ENCODE results near the gene OR13A1.
"Not testable (repeated sequence)": the region's sequence is repeated elsewhere in the genome, so short reads cannot be mapped to it uniquely, and the experiment has no call there.

The OR13A1 gene

GRCh38 chr10:45315508-45315907, at the start of gene OR13A1:
TSS of gene OR13A1 (minus strand) at chr10:45315608. CDS start at chr10:45304422, 11,186 bp downstream.
- Histone ChIP-seq H3K27ac (ENCODE audit: low read depth, low read length) (no peak within 1 kb of the TSS), H3K9ac (ENCODE audit: low read depth in 1 of 2, low read length in 2 of 2) (no peak within 1 kb of the TSS), H3K9me3 (ENCODE audit: control insufficient read depth in 1 of 2, low read length in 2 of 2) (no peaks in the 10 kb centered on the region), H3K4me3 (ENCODE audit: low read depth in 1 of 2, low read length in 2 of 2) (no peak within 1 kb of the TSS), H3K36me3 (ENCODE audit: control insufficient read depth in 1 of 2, insufficient read depth in 2 of 2, low read length in 2 of 2) (no peaks in the 10 kb centered on the region), H3K27me3 (ENCODE audit: control insufficient read depth in 1 of 2, insufficient read depth in 2 of 2, low read length in 2 of 2) (no peaks in the 10 kb centered on the region), H3K4me1 (ENCODE audit: control insufficient read depth in 1 of 2, insufficient read depth in 2 of 2, low read length in 2 of 2) (no peaks in the 10 kb centered on the region)

- not testable (repeated sequence) for H3K9me3 ChIP-seq (ENCODE audit: control insufficient read depth in 1 of 2, low read length in 2 of 2); H3K36me3 ChIP-seq (ENCODE audit: control insufficient read depth in 1 of 2, insufficient read depth in 2 of 2, low read length in 2 of 2); H3K4me3 ChIP-seq (ENCODE audit: low read depth in 1 of 2, low read length in 2 of 2); H3K4me1 ChIP-seq (ENCODE audit: control insufficient read depth in 1 of 2, insufficient read depth in 2 of 2, low read length in 2 of 2); H3K27ac ChIP-seq (ENCODE audit: low read depth, low read length); H3K9ac ChIP-seq (ENCODE audit: low read depth in 1 of 2, low read length in 2 of 2); H3K27me3 ChIP-seq (ENCODE audit: control insufficient read depth in 1 of 2, insufficient read depth in 2 of 2, low read length in 2 of 2)
Measured at GRCh38 chr10:45361983-45362799, 46.8 kb upstream of the OR13A1 start.

GRCh38 chr10:45358961-45359360, 43.6 kb upstream of the OR13A1 start:
- not testable (repeated sequence) for H3K9ac ChIP-seq (ENCODE audit: low read depth in 1 of 2, low read length in 2 of 2); H3K4me1 ChIP-seq (ENCODE audit: control insufficient read depth in 1 of 2, insufficient read depth in 2 of 2, low read length in 2 of 2); H3K27ac ChIP-seq (ENCODE audit: low read depth, low read length); H3K27me3 ChIP-seq (ENCODE audit: control insufficient read depth in 1 of 2, insufficient read depth in 2 of 2, low read length in 2 of 2); H3K4me3 ChIP-seq (ENCODE audit: low read depth in 1 of 2, low read length in 2 of 2); H3K36me3 ChIP-seq (ENCODE audit: control insufficient read depth in 1 of 2, insufficient read depth in 2 of 2, low read length in 2 of 2); H3K9me3 ChIP-seq (ENCODE audit: control insufficient read depth in 1 of 2, low read length in 2 of 2)

DNA sequence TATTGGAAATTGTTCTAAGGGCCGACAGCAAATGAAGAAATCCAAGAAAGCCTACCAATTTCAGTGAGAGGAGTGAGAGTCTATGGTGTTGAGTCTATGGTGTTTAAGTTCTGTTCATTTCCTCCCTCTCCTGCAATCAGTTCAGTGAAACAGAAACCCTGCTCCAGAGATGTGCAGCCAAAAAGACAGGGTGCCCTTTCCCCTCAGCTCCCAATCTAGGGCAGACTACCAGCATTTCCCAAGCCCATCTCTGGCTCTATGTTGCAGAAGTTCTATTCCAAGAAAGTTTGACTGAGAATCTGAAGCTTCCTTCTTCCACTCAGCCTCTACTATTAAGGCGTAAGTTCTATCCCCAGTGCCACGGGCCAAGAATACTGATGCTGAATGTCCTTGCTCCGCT, 40.1 kb upstream of the OR13A1 start:
- Histone ChIP-seq H3K9ac (ENCODE audit: low read depth in 1 of 2, low read length in 2 of 2) (no peak overlapping the region), H3K4me1 (ENCODE audit: control insufficient read depth in 1 of 2, insufficient read depth in 2 of 2, low read length in 2 of 2) (no peaks in the 10 kb centered on the region), H3K36me3 (ENCODE audit: control insufficient read depth in 1 of 2, insufficient read depth in 2 of 2, low read length in 2 of 2) (no peaks in the 10 kb centered on the region), H3K27me3 (ENCODE audit: control insufficient read depth in 1 of 2, insufficient read depth in 2 of 2, low read length in 2 of 2) (no peaks in the 10 kb centered on the region), H3K27ac (ENCODE audit: low read depth, low read length) (no peak overlapping the region), H3K9me3 (ENCODE audit: control insufficient read depth in 1 of 2, low read length in 2 of 2) (no peaks in the 10 kb centered on the region), H3K4me3 (ENCODE audit: low read depth in 1 of 2, low read length in 2 of 2) (no peak overlapping the region)

DNA sequence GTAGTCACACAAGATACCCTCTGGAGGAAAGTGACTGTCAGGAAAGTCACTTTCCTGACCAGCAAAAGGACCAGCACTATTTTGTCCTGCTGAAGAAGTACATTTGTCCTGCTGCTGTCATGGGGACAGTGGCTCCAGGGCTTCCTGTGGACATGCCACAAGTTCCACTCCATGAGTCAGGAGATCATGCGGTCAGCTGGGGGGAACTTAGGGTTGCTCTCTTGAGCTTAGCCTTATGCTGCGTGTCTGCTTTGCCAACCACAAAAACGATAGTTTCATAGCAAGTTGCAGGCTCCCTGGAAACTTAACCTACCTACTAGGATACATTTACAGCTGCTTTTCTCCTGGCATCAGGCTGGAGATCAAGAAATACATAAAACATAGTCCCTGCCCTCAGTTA, 38.9 kb upstream of the OR13A1 start:
- H3K27ac ChIP-seq (ENCODE audit: low read depth, low read length): no peak overlapping the region
- no peaks in the 10 kb centered on the region for H3K27me3 ChIP-seq (ENCODE audit: control insufficient read depth in 1 of 2, insufficient read depth in 2 of 2, low read length in 2 of 2)
- H3K4me3 ChIP-seq (ENCODE audit: low read depth in 1 of 2, low read length in 2 of 2): no peak overlapping the region
- H3K9ac ChIP-seq (ENCODE audit: low read depth in 1 of 2, low read length in 2 of 2): no peak overlapping the region
- no peaks in the 10 kb centered on the region for H3K36me3 ChIP-seq (ENCODE audit: control insufficient read depth in 1 of 2, insufficient read depth in 2 of 2, low read length in 2 of 2)
- H3K9me3 ChIP-seq (ENCODE audit: control insufficient read depth in 1 of 2, low read length in 2 of 2): no peaks in the 10 kb centered on the region
- H3K4me1 ChIP-seq (ENCODE audit: control insufficient read depth in 1 of 2, insufficient read depth in 2 of 2, low read length in 2 of 2): no peaks in the 10 kb centered on the region

GRCh38 chr10:45353186-45353585, 37.8 kb upstream of the OR13A1 start:
- no peaks in the 10 kb centered on the region for H3K27me3 ChIP-seq (ENCODE audit: control insufficient read depth in 1 of 2, insufficient read depth in 2 of 2, low read length in 2 of 2)
- no peaks in the 10 kb centered on the region for H3K4me1 ChIP-seq (ENCODE audit: control insufficient read depth in 1 of 2, insufficient read depth in 2 of 2, low read length in 2 of 2)
- no peaks in the 10 kb centered on the region for H3K36me3 ChIP-seq (ENCODE audit: control insufficient read depth in 1 of 2, insufficient read depth in 2 of 2, low read length in 2 of 2)
- H3K9ac ChIP-seq (ENCODE audit: low read depth in 1 of 2, low read length in 2 of 2): no peak overlapping the region
- no peaks in the 10 kb centered on the region for H3K9me3 ChIP-seq (ENCODE audit: control insufficient read depth in 1 of 2, low read length in 2 of 2)
- no peak overlapping the region for H3K4me3 ChIP-seq (ENCODE audit: low read depth in 1 of 2, low read length in 2 of 2)
- no peak overlapping the region for H3K27ac ChIP-seq (ENCODE audit: low read depth, low read length)

DNA sequence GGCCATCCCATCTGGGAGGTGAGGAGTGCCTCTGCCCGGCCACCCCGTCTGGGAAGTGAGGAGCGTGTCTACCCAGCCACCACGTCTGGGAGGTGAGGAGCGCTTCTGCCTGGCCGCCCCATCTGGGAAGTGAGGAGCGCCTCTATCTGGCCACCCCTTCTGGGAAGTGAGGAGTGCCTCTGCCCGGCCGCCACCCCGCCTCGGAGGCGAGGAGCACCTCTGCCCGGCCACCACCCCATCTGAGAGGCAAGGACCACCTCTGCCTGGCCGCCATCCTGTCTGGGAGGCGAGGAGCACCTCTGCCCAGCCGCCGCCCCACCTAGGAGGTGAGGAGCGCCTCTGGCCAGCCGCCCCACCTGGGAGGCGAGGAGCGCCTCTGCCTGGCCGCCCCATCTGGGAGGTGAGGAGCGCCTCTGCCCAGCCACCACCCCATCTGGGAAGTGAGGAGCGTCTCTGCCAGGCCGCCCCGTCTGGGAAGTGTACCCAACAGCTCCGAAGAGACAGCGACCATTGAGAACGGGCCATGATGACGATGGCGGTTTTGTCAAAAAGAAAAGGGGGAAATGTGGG, 32.9 kb upstream of the OR13A1 start:
- not testable (repeated sequence) for H3K27ac ChIP-seq (ENCODE audit: low read depth, low read length); H3K4me1 ChIP-seq (ENCODE audit: control insufficient read depth in 1 of 2, insufficient read depth in 2 of 2, low read length in 2 of 2); H3K9ac ChIP-seq (ENCODE audit: low read depth in 1 of 2, low read length in 2 of 2); H3K27me3 ChIP-seq (ENCODE audit: control insufficient read depth in 1 of 2, insufficient read depth in 2 of 2, low read length in 2 of 2); H3K9me3 ChIP-seq (ENCODE audit: control insufficient read depth in 1 of 2, low read length in 2 of 2); H3K36me3 ChIP-seq (ENCODE audit: control insufficient read depth in 1 of 2, insufficient read depth in 2 of 2, low read length in 2 of 2); H3K4me3 ChIP-seq (ENCODE audit: low read depth in 1 of 2, low read length in 2 of 2)

GRCh38 chr10:45347464-45347863, 32.1 kb upstream of the OR13A1 start:
- H3K27me3 ChIP-seq (ENCODE audit: control insufficient read depth in 1 of 2, insufficient read depth in 2 of 2, low read length in 2 of 2); H3K9me3 ChIP-seq (ENCODE audit: control insufficient read depth in 1 of 2, low read length in 2 of 2); H3K36me3 ChIP-seq (ENCODE audit: control insufficient read depth in 1 of 2, insufficient read depth in 2 of 2, low read length in 2 of 2); H3K9ac ChIP-seq (ENCODE audit: low read depth in 1 of 2, low read length in 2 of 2); H3K4me3 ChIP-seq (ENCODE audit: low read depth in 1 of 2, low read length in 2 of 2); H3K4me1 ChIP-seq (ENCODE audit: control insufficient read depth in 1 of 2, insufficient read depth in 2 of 2, low read length in 2 of 2); H3K27ac ChIP-seq (ENCODE audit: low read depth, low read length): not testable (repeated sequence)

- H3K27ac ChIP-seq (ENCODE audit: low read depth, low read length); H3K9me3 ChIP-seq (ENCODE audit: control insufficient read depth in 1 of 2, low read length in 2 of 2); H3K4me3 ChIP-seq (ENCODE audit: low read depth in 1 of 2, low read length in 2 of 2); H3K4me1 ChIP-seq (ENCODE audit: control insufficient read depth in 1 of 2, insufficient read depth in 2 of 2, low read length in 2 of 2); H3K9ac ChIP-seq (ENCODE audit: low read depth in 1 of 2, low read length in 2 of 2); H3K27me3 ChIP-seq (ENCODE audit: control insufficient read depth in 1 of 2, insufficient read depth in 2 of 2, low read length in 2 of 2); H3K36me3 ChIP-seq (ENCODE audit: control insufficient read depth in 1 of 2, insufficient read depth in 2 of 2, low read length in 2 of 2): not testable (repeated sequence)
Measured at GRCh38 chr10:45346652-45347335, 31.4 kb upstream of the OR13A1 start.

GRCh38 chr10:45340420-45340819, 25.0 kb upstream of the OR13A1 start:
- H3K36me3 ChIP-seq (ENCODE audit: control insufficient read depth in 1 of 2, insufficient read depth in 2 of 2, low read length in 2 of 2); H3K9ac ChIP-seq (ENCODE audit: low read depth in 1 of 2, low read length in 2 of 2); H3K27me3 ChIP-seq (ENCODE audit: control insufficient read depth in 1 of 2, insufficient read depth in 2 of 2, low read length in 2 of 2); H3K4me1 ChIP-seq (ENCODE audit: control insufficient read depth in 1 of 2, insufficient read depth in 2 of 2, low read length in 2 of 2); H3K4me3 ChIP-seq (ENCODE audit: low read depth in 1 of 2, low read length in 2 of 2); H3K9me3 ChIP-seq (ENCODE audit: control insufficient read depth in 1 of 2, low read length in 2 of 2); H3K27ac ChIP-seq (ENCODE audit: low read depth, low read length): not testable (repeated sequence)

All from duodenal mucosa (tissue), 2 donors.